MG63 (cell line): ENCODE data around the gene WDR90. TPM values are rescaled to one million over a fixed set of nuclear protein-coding genes. Genes with fewer than 3 reads are reported as not detected.

Experiments used
- DNase-seq: peaks from one replicate; pipeline ENCODE4 v3.0.0-alpha.2; 2020
- H3K27me3 ChIP-seq: fragments of 250-450 bp; sonication (Bioruptor Pico); 2 replicates; pipeline ENCODE4 v1.5.1; 2020; ENCODE audit warnings: mild to moderate bottlenecking, moderate library complexity
- H3K36me3 ChIP-seq: fragments of 250-450 bp; sonication (Bioruptor Pico); 2 replicates; pipeline ENCODE4 v1.5.1; 2020; ENCODE audit warnings: mild to moderate bottlenecking, moderate library complexity
- H3K4me3 ChIP-seq: fragments of 250-450 bp; sonication (Bioruptor Pico); 2 replicates; pipeline ENCODE4 v1.5.1; 2020; ENCODE audit warnings: mild to moderate bottlenecking, moderate library complexity
- H3K9me3 ChIP-seq: fragments of 250-450 bp; sonication (Bioruptor Pico); 2 replicates; pipeline ENCODE4 v1.5.1; 2020; ENCODE audit warnings: mild to moderate bottlenecking, moderate library complexity
- total RNA-seq: library from RNA; depleted of rRNA; stranded (reverse); fragments of >200 nt; shearing (Covaris generic); gene quantifications from 2 replicates; pipeline ENCODE4 v1.2.3, GENCODE V29; 2014; ENCODE audit warnings: low replicate concordance; rRNA removed

WDR90 gene
- total RNA-seq: 6.0 and 17.3 TPM in 2 replicates

DNA sequence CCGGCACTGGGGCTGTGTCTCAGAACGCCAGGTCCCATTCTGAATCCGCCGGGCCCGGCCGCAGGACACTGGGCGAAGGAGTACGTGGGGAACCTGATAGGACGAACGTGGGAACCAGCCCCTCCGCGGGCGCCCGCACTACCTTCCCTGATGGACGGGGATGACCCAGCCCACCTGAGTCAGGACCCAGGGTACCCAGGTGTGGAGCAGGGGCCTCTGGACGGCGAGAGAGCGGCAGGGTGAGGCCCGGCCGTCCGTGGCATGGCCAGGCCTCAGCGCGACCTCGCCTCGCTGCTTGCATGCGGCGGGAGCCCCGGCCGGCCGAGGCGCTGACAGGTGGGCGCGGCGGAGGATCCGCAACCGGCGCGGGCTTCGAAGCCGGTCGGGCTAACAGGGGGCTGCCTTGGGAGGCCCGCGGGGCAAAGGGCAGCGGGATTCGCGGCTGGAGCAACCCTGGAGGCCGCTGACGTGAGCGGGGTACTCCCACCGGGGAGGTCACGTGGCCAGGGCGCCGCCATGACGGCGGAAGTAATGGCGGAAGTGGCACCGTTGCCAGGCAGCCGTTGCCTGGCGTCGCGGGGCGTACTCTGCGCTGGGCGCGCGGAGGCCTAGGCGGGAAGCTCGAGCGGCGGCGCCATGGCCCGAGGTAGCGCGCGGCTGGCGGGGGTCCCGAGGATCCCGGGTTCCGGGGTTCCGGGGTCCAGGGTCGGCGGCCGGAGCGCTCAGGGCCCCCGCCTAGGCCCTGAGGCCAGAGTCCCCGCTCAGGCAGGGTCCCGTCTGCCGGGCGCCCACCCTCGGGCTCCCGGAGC, at the start of gene WDR90:
WDR90 (plus strand) TSS at position 585 of the 809 bp plus-strand sequence; CDS start at position 637, 52 bp downstream.
- Histone ChIP-seq H3K4me3 (peak within 1 kb of the TSS; percentile 66), H3K27me3 (no peaks in the 10 kb centered on the region), H3K36me3 (peaks cover 59% of the 10 kb centered on the region), H3K9me3 (no peaks in the 10 kb centered on the region)
- peak; percentile 97 for DNase-seq

DNA sequence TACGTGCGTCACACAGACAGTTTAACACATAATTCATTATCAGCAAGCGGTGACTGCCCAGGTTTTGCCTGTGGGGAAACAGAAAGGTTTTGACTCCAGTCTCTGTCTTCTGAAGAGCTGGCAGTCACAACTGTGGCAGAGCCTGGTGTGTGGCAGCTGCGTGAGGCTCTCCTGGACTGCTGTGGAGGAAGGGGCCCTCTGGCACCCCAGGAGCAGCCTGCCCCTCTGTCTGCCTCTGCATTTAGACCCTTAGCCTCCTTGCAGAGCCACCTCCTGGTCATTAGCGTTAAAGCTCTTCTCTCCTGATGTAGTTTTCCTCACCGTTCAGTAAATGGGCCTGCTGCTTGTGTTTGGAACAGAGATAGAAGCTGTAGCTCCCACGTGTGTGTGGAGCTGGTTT, 48.4 kb upstream of the WDR90 start:
- Histone ChIP-seq H3K9me3 (peaks cover 10% of the 10 kb centered on the region), H3K4me3 (no peak overlapping the region), H3K27me3 (no peaks in the 10 kb centered on the region), H3K36me3 (peaks cover 12% of the 10 kb centered on the region)
- no peak for DNase-seq

DNA sequence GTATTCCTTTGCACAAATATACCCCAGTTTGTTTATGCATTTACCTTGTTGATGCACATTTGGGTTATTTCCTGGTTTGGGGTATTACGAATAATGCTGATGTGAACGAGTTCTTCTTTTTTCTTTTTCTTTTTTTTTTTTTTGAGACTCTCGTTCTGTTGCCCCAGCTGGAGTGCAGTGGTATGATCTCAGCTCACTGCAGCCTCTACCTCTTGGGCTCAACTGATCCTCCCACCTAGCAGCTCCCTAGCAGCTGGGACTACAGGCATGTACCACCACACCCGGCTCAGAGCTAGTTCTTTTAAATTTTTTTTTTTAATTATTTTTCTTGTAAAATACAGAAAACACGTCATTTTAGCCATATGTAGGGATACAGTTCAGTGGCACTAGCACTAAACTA, 45.2 kb upstream of the WDR90 start:
- H3K27me3 ChIP-seq: no peaks in the 10 kb centered on the region
- H3K9me3 ChIP-seq: peaks cover 10% of the 10 kb centered on the region
- no peak overlapping the region for H3K4me3 ChIP-seq
- DNase-seq: no peak
- peaks cover 10% of the 10 kb centered on the region for H3K36me3 ChIP-seq

DNA sequence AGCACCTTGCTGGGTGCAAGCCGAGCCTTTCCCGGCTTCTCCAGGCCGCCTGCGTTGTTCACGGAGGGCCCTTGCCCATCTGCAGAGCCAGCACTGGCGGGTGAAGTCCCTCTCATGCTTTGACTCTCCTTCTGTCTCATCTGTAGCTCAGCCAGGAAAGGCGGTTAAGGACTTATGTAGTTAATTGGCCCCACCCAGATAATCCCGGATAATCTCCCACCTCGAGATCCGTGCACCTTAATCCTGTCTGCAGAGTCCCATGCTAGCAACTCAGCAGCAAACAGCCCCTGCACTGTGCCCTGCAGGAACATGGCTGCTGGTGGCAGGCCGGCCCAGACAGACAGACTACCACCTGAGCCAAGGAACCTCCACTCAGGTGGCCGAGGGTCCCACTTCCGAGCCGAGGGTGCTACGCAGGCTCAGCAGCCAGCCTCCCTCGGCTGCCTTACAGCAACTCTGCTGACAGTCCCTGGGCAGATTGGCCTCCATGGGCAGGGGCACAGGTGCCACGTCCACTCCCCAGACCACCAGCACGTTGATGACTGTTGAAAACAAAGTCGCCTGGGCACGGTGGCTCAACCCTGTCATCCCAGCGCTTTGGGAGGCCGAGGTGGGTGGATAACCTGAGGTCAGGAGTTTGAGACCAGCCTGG, 42.4 kb upstream of the WDR90 start:
- no peak overlapping the region for H3K4me3 ChIP-seq
- peaks cover 10% of the 10 kb centered on the region for H3K36me3 ChIP-seq
- no peaks in the 10 kb centered on the region for H3K27me3 ChIP-seq
- DNase-seq: no peak
- peaks cover 10% of the 10 kb centered on the region for H3K9me3 ChIP-seq

DNA sequence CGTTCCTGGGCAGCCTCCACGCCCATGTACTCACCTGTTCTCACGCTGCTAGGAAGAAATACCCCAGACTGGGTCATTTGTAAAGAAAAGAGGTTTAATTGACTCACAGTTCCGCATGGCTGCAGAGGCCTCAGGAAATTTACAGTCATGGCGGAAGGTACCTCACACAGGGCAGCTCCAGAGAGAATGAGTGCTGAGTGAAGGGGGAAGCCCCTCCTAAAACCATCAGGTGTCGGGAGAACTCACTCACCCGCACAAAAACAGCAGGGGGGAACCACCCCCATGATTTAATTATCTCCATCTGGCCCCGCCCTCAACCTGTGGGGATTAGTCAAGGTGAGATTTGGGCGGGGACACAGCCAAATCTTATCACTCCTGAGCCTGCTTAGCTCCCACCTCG, 41.1 kb upstream of the WDR90 start:
- DNase-seq: no peak
- Histone ChIP-seq H3K27me3 (no peaks in the 10 kb centered on the region), H3K36me3 (peaks cover 10% of the 10 kb centered on the region), H3K4me3 (no peak overlapping the region), H3K9me3 (peaks cover 10% of the 10 kb centered on the region)

DNA sequence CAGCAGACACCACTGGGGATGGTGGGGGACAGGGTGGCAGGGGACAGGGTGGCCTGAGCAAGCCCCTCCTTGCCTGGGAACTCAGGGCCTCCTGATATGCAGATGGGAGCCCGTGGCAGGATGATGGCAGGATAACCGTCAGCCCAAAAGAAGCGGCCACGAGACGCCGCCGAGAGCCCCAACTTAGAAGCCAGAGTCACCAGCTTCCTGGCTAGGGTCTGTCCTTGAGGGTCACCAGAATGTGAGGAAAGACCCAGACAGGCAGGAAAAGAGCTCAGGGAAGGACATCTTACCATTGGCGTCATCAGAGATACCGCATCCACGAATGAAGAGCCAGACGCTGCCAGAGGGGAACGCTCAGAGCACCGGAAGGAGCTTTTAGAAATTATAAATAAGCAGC, 39.8 kb upstream of the WDR90 start:
- DNase-seq: no peak
- H3K9me3 ChIP-seq: peaks cover 10% of the 10 kb centered on the region
- peaks cover 10% of the 10 kb centered on the region for H3K36me3 ChIP-seq
- no peak overlapping the region for H3K4me3 ChIP-seq
- no peaks in the 10 kb centered on the region for H3K27me3 ChIP-seq

DNA sequence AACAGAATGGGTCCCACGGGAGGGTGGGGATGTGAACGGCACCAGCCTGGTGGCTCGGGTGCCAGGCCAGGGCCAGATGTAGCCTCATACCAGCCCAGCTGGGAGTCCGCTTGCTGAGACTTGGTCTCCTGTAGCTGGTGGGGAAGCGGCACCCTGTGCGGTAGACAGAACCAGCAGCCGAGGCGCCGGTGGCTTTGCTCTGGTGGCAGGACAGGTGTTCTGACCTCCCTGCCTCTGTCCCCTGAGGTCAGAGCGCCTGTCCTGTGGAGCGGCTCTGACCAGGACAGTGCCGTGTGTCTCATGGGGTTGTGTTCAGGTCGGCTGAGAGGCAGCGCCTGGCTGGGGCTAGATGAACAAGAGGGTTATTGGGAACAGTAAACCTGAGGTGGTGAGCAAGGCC, 39.2 kb upstream of the WDR90 start:
- H3K27me3 ChIP-seq: no peaks in the 10 kb centered on the region
- peaks cover 4% of the 10 kb centered on the region for H3K9me3 ChIP-seq
- no peak overlapping the region for H3K4me3 ChIP-seq
- DNase-seq: no peak
- H3K36me3 ChIP-seq: peaks cover 4% of the 10 kb centered on the region

DNA sequence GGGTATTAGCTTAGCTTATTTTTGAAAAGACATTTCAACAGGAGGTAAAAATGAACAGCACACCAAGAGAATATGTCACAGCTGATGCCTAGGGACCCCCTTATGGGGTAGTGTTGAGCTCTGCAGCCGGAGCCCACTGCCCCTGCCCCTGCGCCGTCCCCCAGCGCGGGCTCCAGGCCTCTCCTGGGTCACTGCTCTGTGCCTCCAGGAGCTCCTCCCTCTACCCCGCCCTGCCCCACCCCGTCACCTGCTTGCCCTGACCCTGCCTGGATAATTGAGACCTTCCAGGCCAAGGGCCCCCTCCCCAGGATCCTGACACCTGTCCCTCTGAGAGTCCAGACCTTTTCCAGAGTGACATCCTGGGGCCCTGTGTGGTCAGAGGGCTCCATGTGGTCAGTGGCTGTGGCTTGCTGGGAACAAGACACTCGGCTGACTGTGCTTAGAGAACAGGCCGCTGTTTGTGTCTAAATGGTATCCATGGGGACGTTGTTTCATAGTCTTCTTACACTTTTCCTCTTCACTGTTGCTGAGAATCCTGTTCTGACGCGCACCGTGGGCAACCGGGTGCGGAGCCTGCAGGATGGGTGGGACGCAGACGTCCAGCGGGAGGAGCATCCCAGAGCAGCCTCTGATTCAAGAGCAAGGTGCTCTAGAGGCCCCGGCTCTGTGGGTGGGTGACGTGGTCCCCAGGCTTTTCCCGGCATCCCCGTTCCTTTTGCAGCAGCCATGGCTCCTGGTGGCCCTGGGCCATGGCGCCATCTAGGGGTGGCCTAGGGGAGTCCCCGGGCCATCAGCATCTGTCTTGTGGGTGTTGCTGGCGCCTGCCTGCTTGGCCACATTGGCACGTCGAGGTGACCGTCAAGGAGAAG, 38.4 kb upstream of the WDR90 start:
- H3K9me3 ChIP-seq: no peaks in the 10 kb centered on the region
- DNase-seq: no peak
- no peak overlapping the region for H3K4me3 ChIP-seq
- no peaks in the 10 kb centered on the region for H3K27me3 ChIP-seq
- H3K36me3 ChIP-seq: no peaks in the 10 kb centered on the region

DNA sequence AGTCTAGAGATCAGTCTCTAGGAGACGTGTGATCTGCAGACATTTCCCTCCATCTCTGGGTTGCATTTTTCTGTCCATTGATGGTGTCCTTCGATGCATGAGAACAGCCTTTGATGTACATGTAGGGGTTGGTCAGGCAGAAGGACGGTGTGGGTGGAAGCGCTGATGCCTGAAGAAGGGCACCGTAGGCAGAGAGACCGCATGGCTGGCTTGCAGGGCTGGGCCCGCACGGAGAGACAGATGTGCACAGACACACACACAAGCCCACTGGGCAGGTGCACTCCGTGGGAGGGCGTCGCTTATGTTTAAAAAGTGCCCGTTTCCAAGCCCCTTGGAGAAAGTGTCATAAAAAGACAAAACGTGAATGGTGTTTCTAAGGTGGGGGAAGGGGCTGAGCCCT, 34.0 kb upstream of the WDR90 start:
- no peak overlapping the region for H3K4me3 ChIP-seq
- no peaks in the 10 kb centered on the region for H3K9me3 ChIP-seq
- DNase-seq: no peak
- H3K27me3 ChIP-seq: no peaks in the 10 kb centered on the region
- no peaks in the 10 kb centered on the region for H3K36me3 ChIP-seq

DNA sequence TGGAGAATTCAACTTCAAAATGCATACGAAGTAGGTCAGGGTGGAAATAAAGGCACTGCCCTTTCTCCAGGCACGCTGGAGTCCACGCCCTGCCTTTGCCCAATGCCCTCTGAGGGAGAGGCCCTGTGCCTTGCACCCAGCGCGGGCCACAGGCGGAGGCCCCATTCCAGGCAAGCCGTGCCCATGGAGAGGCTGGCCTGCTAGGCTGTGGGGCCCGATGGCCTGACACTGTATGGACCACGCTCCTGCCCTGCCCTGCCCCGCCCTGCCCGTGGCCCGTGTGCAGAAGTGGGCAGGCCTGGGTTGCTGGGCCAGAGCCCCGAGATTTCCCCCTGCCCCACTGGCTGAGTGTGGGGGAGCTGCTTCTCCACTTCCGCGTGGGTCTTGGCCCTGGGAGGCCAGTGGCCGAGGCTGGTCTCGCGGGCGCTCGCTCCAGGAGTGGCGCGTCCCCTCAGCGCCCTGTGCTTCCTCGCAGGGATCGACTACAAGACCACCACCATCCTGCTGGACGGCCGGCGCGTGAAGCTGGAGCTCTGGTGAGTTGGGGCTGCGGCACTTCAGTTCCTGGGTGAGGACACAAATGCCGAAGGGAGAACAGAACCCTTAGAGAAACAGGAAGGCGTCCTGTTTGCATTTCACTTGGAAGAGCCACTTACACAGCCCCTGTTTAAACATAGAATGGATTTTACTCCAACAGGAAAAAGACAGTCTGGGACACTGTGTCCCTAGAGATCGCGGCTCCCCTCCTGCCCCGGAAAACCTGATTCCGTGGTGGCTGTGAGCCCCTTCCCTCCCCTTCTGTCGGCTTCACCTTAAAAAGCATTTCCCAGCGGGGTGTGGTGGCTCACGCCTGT, 32.2 kb upstream of the WDR90 start:
- no peaks in the 10 kb centered on the region for H3K36me3 ChIP-seq
- DNase-seq: no peak
- H3K27me3 ChIP-seq: no peaks in the 10 kb centered on the region
- no peaks in the 10 kb centered on the region for H3K9me3 ChIP-seq
- H3K4me3 ChIP-seq: no peak overlapping the region

DNA sequence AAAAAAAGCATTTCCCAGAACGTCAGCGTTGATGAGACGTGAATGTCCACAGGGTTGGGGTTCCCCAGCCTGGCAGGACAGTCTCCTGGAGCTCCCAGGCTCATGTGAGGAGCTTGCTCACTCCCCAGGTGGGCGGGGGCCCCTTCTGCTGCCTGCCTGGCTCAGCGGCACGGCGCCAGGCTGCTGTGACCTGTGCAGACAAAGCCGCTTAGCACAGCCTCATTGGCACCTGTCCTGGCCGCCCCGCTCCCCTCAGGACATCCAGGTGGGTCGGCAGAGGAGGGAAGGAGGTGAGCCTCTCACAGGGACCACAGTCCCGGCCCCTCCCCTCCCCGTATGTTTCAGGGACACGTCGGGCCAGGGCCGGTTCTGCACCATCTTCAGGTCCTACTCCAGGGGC, 31.3 kb upstream of the WDR90 start:
- no peaks in the 10 kb centered on the region for H3K36me3 ChIP-seq
- no peaks in the 10 kb centered on the region for H3K9me3 ChIP-seq
- no peak overlapping the region for H3K4me3 ChIP-seq
- DNase-seq: no peak
- no peaks in the 10 kb centered on the region for H3K27me3 ChIP-seq

DNA sequence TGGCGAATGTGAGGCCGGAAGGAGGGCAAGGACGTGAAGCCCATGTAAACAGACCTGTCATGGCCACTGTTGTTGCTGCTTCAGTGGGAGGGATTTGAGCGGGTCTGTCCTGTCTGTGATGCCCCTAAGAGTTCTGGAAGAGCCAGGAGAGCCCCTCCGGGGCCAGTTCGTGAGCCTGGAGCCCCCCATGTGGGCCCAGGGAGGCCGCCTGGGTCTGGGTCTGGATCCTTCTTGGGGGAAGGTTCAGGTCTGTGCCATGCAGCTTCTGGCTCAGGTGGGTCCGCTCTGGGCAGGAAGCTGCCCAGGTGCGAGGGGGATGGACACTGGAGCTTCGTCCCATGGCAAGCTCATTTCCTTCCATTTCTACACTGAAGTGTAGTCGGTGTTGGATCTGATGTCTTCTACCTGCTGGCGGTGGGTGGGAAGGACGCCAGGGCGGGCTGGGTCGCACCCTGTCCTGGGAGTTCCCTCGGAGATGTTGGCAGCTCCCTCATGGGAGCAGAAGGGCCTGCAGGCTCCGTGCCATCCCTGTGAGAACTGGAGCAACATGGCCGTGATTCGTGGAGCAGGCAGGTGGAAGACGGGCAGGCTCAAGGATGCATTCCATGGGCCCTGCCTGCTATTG, 29.6 kb upstream of the WDR90 start:
- Histone ChIP-seq H3K27me3 (no peaks in the 10 kb centered on the region), H3K4me3 (no peak overlapping the region), H3K9me3 (no peaks in the 10 kb centered on the region), H3K36me3 (no peaks in the 10 kb centered on the region)
- DNase-seq: no peak

DNA sequence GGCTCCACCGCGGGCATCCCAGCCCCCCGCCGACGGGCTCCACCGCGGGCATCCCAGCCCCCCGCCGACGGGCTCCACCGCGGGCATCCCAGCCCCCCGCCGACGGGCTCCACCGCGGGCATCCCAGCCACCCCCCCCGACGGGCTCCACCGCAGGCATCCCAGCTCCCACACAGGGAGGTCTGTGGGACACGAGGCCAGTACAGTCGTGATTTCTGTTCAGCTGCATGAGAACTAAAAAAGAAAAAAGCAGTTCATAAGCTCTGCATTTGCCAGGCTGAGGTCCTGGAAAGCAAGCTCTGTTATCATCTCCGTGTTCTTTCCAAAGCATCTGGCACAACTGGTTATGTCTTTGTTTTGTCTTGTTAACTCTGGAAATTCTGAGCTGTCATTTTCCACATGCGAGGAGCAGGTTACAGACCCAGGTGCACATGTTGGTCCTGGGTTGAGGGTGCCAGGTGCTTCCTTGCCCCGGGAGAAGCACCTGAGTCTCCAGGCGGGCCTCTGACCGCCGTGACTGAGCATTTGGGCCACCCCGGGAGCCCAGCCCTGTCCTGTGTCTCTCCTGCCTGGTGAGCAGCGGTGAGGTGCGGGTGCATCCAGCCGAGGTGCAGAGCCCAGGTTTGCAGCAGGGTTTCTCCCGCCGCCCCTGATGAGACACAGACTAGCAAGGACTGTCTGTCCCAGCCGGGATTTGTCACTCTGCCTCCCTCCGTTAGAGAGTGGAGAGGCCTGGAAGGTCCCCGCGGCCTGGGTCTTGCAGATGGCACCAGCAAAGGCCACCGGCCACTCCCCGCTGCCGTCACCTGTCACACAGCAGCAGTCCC, 28.3 kb upstream of the WDR90 start:
- Histone ChIP-seq H3K27me3 (no peaks in the 10 kb centered on the region), H3K4me3 (no peak overlapping the region), H3K36me3 (peaks cover 6% of the 10 kb centered on the region), H3K9me3 (no peaks in the 10 kb centered on the region)
- no peak for DNase-seq

DNA sequence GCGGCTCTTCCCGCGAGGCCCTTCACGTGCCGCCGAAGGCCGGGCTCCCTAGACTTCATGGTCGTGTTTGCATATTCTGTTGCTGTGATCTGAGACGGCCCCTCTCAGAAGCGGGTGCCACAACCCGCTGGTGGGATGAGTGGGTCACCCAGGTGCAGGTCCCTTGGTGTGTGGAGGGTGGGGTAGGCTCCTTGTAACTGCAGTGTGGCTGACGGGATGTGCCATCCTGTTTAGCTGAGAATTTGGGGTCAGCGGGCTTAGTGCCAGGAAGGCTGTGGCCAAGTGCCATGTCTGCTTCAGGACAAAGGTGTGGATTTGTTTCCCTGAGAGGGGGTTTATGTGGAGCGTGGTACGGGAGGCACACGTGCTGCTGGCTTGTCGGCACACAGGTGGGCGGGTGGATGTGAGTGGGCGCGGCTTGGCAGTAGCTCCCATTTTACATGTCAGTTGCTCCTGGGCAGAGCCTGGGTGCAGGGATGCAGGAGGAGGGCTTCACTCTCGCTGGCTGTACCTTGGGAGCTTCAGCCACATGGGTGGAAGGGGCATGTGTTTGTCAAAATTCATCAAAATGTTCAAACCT, 27.5 kb upstream of the WDR90 start:
- Histone ChIP-seq H3K4me3 (no peak overlapping the region), H3K36me3 (peaks cover 12% of the 10 kb centered on the region), H3K27me3 (no peaks in the 10 kb centered on the region), H3K9me3 (no peaks in the 10 kb centered on the region)
- no peak for DNase-seq

DNA sequence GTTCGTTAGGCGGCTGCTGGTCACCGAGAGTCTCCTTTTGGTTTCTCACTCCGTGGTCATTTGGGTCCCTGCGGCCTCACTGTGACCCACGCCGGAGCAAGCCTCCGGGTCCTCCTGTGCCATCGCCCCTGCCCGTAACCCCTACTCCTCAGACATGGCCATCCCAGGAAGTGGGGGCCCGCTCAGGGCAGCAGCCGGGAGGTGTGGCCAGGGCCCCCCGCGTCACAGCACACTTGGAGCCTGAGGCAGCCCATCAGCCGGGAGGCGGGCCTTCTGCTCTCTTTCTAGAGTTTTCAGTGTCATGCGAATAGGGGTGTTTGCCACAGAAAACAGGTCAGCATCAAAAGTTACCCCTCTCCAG, 26.3 kb upstream of the WDR90 start:
- no peak for DNase-seq
- H3K4me3 ChIP-seq: no peak overlapping the region
- no peaks in the 10 kb centered on the region for H3K27me3 ChIP-seq
- H3K9me3 ChIP-seq: no peaks in the 10 kb centered on the region
- peaks cover 19% of the 10 kb centered on the region for H3K36me3 ChIP-seq
